Mucosa of descending colon (tissue), 3 donors: ENCODE measurements around the gene PHTF1. TPM values are rescaled to one million over a fixed set of nuclear protein-coding genes. Genes with fewer than 3 reads are reported as not detected.

Experiments used
- ATAC-seq: fragments of 200-7000 bp; cut with Tn5 transposase; one replicate; pipeline ENCODE4 v1.9.1; 2020; ENCODE audit warnings: mild to moderate bottlenecking, moderate library complexity
- DNase-seq, 3 donors: peaks; one replicate each; pipeline ENCODE4 v3.0.0-alpha.2; 2020
- H3K36me3 ChIP-seq: fragments of 200-600 bp; one replicate; pipeline ENCODE4 v1.8.0; 2021; ENCODE audit warnings: low read depth, mild to moderate bottlenecking
- H3K4me1 ChIP-seq: fragments of 200-600 bp; one replicate; pipeline ENCODE4 v1.8.0; 2021; ENCODE audit warnings: low read depth, mild to moderate bottlenecking
- H3K4me3 ChIP-seq: fragments of 200-600 bp; one replicate; pipeline ENCODE4 v1.8.0; 2021; ENCODE audit warnings: mild to moderate bottlenecking
- H3K9me3 ChIP-seq: fragments of 200-600 bp; one replicate; pipeline ENCODE4 v1.8.0; 2021; ENCODE audit warnings: mild to moderate bottlenecking
- CTCF ChIP-seq: fragments of 200-600 bp; IDR thresholded peaks from one replicate; pipeline ENCODE4 v1.8.0; 2022; ENCODE audit warnings: antibody characterized with exemption, mild to moderate bottlenecking
- intact Hi-C, 2 donors: fragments of 100-400 bp; cut with DNase I in 1 of 2; cut with micrococcal nuclease in 1 of 2; formaldehyde crosslinking; loops; one replicate each; pipeline versions ENCODE4 v1.11.0 to v1.11.1; 2022; cut with DNase I, micrococcal nuclease
- total RNA-seq, 3 donors: library from RNA; stranded (reverse); fragmentation: NEBNext Ultra II Directional in 2 of 3; extraction: Animal tissue kit (Norgen Biotek cat#: 25700) in 2 of 3; gene quantifications; one replicate each; pipeline versions ENCODE4 v1.2.1 to v1.2.4, GENCODE V29; 2021 to 2023
- donor health status: DM: no; HTN: no; CAD: no; lungs with moderate emphysema.
- donor health status: DM: no; HTN: no; CAD: no.
- donor health status: DM: no; HTN: yes; CAD: no.

Gene PHTF1
- total RNA-seq, 3 donors from 2014 or later = 8.7 to 14.6 (median 10.8) TPM

DNA sequence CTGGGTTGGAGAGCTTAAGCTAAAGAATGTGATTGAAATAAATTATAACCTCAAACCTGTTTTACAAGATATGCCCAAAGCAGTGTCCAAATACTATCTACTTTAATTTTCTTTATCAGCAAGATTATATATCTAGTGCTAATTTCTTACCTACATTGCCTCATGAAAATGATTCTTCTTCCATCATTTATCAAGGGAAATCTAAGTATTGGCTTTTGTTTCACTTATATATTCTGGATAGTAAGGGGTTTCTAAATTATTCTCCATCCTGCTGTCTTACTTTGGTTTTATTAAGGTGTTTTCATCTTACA is 81.2 kb downstream of the PHTF1 start:
- H3K9me3 ChIP-seq = no peaks in the 10 kb centered on the region

GRCh38 chr1:113677250-113678158 is 81.8 kb downstream of the PHTF1 start:
- intact Hi-C loops = loop anchor here (10.0 kb wide), 2 partner anchors 533 to 543 kb away; no protein-coding TSS in a partner anchor
- DNase-seq (peak in 1 of 3 donors; percentile 21), ATAC-seq (peak; percentile 31)
- Histone ChIP-seq H3K36me3 (peaks cover 7% of the 10 kb centered on the region), H3K4me3 (no peak overlapping the region), H3K9me3 (no peaks in the 10 kb centered on the region), H3K4me1 (no peaks in the 10 kb centered on the region)
- TF ChIP-seq CTCF = peak; percentile 8

More for the DNA sequence above, 81.2 kb downstream of the PHTF1 start:
- peaks cover under 1% of the 10 kb centered on the region for H3K36me3 ChIP-seq
- no peak overlapping the region for H3K4me3 ChIP-seq
- H3K4me1 ChIP-seq = no peaks in the 10 kb centered on the region
- no peak for TF ChIP-seq CTCF
- DNase-seq (no peak), ATAC-seq (no peak)
- intact Hi-C loops = loop anchor here (10.0 kb wide), 2 partner anchors 533 to 543 kb away; no protein-coding TSS in a partner anchor

- ATAC-seq = no peak
- no peaks in the 10 kb centered on the region for H3K9me3 ChIP-seq
- peaks cover 11% of the 10 kb centered on the region for H3K36me3 ChIP-seq
- DNase-seq = no peak
- H3K4me3 ChIP-seq = no peak overlapping the region
- no peak for TF ChIP-seq CTCF
- H3K4me1 ChIP-seq = no peaks in the 10 kb centered on the region
- intact Hi-C loops = loop anchor here (10.0 kb wide), 2 partner anchors 532 to 542 kb away; no protein-coding TSS in a partner anchor
These were observed 82.8 kb downstream of the PHTF1 start for GRCh38 chr1:113676524-113676923.

- H3K36me3 ChIP-seq = peaks cover 11% of the 10 kb centered on the region
- no peak for DNase-seq
- H3K4me3 ChIP-seq = no peak overlapping the region
- intact Hi-C loops = loop anchor here (10.0 kb wide), 2 partner anchors 531 to 541 kb away; no protein-coding TSS in a partner anchor
- H3K9me3 ChIP-seq = no peaks in the 10 kb centered on the region
- TF ChIP-seq CTCF = no peak
- no peak for ATAC-seq
- no peaks in the 10 kb centered on the region for H3K4me1 ChIP-seq
These were observed 84.0 kb downstream of the PHTF1 start for GRCh38 chr1:113675302-113675701.

- no peak for TF ChIP-seq CTCF
- H3K36me3 ChIP-seq = peaks cover 11% of the 10 kb centered on the region
- no peak overlapping the region for H3K4me3 ChIP-seq
- DNase-seq (no peak), ATAC-seq (no peak)
- no peaks in the 10 kb centered on the region for H3K9me3 ChIP-seq
- H3K4me1 ChIP-seq = no peaks in the 10 kb centered on the region
- intact Hi-C loops = loop anchor here (10.0 kb wide), 2 partner anchors 530 to 540 kb away; no protein-coding TSS in a partner anchor
These were observed 84.7 kb downstream of the PHTF1 start for GRCh38 chr1:113674591-113674990.
